GM12872 (cell line): ENCODE results near the gene ITIH4.

ENCODE experiments used
- TF ChIP-seq, protein P1 (sequence below): IDR thresholded peaks from 3 replicates; pipeline ENCODE4 v1.5.1; 2011; ENCODE audit warnings: low read depth, mild to moderate bottlenecking, low read length, moderate library complexity; ENCODE audit not compliant: insufficient read depth

ITIH4 gene

DNA sequence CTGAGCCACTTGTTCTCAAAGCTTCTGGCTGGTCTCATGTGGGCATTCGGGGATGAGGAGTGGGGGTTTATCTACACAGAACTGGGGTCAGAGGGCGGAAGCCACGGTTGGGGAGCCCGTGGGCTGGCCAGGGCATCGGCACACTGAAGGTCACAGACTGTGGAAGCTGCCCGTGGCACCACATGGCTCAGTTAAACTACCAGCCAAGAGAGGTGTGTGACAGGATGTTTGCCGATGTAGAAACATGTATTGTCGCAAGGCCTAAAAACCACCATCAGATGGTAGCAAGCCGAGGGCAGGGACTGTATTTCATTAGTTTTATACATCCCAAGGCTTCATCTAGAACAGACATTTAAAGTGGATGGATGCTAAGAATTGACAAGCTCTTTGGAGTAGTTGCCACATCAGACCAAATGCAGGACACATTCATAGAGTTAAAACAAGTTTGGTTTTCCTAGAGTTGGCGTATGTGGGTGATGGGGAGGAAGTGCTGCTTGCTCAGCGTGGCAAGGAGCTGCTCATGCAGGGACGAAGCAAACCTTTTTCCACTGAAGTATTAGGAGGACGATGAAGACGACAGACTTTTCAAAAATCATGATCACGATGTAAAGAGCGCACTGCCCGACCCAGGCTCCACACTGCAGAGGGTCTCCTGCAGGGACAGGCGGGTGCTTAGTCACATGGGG is 14.0 kb upstream of the ITIH4 start:
- TF ChIP-seq, protein P1, sequence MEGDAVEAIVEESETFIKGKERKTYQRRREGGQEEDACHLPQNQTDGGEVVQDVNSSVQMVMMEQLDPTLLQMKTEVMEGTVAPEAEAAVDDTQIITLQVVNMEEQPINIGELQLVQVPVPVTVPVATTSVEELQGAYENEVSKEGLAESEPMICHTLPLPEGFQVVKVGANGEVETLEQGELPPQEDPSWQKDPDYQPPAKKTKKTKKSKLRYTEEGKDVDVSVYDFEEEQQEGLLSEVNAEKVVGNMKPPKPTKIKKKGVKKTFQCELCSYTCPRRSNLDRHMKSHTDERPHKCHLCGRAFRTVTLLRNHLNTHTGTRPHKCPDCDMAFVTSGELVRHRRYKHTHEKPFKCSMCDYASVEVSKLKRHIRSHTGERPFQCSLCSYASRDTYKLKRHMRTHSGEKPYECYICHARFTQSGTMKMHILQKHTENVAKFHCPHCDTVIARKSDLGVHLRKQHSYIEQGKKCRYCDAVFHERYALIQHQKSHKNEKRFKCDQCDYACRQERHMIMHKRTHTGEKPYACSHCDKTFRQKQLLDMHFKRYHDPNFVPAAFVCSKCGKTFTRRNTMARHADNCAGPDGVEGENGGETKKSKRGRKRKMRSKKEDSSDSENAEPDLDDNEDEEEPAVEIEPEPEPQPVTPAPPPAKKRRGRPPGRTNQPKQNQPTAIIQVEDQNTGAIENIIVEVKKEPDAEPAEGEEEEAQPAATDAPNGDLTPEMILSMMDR, result no peak

DNA sequence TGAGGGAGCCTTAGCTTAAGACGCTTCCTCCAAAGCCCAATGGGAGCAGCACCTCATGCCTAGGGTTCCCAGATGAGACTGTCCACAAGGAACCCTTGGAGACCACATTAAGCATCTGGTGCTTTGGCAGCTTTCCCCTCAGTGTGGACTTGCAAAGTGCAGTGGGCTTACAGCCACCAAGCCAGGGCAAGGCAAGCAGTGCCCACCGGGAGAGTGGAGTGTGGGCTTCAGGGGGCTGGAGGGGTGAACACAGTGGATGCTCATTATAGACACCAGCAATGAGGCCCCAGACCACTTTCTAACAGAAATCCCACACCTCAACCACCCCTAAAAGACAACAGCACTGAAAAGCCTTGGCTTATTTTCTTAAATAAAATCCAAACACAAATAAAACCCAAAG is 13.4 kb upstream of the ITIH4 start:
- TF ChIP-seq, protein P1, result no peak

DNA sequence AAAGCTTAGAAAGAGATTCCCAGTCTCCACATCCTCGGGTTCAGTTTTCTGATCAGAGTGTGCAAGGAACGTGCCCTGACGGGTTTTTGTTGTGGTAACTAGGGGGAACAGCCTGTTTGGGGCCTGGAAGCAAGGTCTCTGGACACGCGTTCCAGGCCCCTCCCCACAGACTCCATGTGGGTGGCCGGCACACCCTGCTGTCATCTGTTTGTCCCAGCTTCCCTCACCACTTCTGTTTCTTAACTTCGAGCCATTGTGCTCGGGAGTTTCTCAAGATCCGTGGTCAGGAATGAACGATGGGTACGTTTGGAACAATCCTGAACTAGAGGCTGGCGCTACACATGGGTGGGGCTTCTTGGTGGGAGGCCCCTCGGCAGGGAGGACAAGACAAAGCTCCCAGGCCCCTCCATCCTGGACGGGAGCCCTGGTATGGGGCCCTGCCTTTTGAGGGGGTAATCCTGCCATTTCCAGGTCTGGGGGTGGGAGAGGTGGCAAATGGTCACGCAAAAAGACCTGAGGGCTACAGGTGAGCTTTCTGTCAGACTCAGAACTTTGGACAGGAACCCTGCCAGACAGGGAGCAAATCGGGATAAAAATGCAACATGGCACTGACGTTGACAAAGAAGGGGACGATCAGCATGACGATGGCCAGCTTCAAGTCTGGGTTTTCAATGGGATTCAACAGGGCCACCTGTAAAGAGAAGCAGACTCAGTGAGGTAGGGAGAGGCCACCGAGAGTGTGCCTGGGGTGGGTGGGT is 12.8 kb upstream of the ITIH4 start:
- TF ChIP-seq, protein P1, result no peak

DNA sequence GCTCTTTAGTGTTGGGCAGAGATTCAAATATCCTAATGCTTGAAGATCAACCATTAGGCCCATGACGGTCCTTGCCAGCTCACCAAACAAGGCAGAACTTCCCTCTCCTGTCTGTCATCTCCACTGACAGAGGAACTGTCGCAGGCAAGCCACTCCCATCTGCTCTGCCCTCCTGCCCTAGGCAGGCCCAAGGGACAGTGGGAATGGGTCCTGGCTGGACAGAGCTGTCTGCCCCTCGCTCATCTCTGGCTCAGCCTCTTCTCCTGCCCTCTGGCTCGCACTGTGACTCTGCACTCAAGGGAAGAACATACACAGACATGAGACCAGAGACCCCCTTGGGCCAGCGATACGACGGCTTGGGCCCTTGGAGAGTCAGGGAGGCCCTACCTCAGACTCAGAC is 12.0 kb upstream of the ITIH4 start:
- TF ChIP-seq, protein P1, result no peak

DNA sequence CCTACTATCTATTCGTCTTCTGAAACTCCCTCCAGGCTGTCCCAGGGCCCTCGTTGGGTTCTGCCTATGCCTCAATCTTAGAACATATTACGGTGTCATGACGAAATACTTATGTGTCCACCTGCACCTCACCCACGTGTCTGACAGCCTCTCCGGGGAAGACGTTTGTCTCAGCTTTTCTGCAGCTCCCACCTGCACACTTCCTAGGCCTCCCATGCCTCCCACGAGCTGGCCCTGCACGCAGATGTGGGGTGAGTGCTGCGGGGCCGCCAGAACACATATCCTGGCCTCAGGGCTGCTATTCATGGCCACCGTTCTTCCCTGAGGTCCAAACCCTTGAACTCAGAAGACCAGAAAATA is 11.5 kb upstream of the ITIH4 start:
- TF ChIP-seq, protein P1, result no peak

DNA sequence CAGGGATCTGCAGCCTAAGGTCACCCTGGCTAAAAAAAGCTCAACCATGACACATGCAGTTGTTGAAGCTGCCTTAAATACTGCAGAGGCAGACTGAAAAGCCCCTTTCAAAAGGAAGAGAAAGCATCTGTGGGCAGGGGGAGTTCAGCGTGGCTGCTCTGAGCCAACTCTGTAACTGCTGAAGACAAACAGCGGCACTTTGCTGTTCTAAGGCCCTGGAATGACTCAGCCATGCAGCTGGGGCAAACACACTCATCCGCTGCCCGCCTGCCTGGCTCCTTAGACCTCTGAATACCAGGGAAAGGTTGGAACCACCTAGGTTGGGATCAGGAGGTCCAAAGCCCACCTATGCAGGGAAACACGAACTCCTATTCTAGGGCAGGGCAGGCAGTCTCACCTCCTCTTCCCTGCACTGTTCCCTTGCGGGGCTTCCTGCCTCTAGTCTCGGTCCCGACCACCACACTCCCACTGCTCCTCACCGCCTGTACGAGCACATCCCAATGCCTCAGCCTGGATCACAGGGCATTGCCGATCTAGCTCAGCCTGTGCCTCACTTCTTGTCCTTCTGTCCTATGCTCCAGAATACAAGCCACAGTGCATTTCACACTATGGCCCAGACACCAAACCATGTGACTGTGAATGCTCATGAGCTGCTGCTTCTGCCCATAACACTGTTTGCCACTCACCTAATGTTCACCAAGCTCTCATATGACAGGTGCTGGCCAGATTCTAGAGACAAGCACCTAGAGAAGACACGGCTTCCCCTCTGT is 10.9 kb upstream of the ITIH4 start:
- TF ChIP-seq, protein P1, result no peak

DNA sequence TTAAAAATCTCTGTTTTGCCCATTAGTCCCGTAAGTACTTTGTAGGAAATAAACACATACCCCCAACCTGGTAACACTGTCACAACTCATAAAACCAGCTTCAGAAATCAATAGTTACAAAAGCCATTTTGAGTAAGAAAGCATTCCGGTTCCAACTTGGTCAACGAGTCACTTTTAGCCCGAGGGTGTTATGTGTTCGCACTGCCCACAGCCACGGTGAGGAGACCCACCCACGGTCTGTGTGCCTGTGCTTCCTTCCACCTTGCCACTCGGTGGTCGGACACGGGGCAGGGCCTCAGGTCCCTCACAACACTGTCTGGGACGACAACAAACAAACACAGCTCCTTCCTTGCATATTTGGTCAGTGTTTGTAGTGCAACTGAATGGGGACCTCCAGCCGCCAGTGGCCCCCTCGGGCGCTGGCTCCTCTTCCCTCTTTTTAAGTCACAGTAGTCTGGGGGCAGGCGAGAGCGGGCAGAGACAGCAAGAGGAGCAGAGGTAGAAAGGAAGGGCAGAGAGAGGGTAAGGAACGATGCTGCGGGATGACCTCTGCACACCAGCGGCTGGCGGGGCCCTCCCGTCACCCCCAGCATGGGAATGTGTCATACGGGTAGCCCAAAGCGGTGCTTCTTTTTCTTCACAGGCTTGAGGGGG is 9.5 kb upstream of the ITIH4 start:
- TF ChIP-seq, protein P1, result no peak
